AG04450 (cell line): ENCODE results near the gene ACOT7. TPM values are rescaled to one million over a fixed set of nuclear protein-coding genes. Genes with fewer than 3 reads are reported as not detected.

Experiments
- CTCF ChIA-PET: fragments of 300-600, 350-600 bp; formaldehyde crosslinking; extraction: SDS; loops from one replicate; lab custom pipeline; 2022; ENCODE audit warnings: antibody characterized with exemption, inconsistent platforms; lab: Charles Lee
- POLR2A ChIA-PET: fragments of 350-600 bp; formaldehyde crosslinking; extraction: SDS; loops from one replicate; lab custom pipeline; 2021; ENCODE audit warnings: antibody characterized with exemption, inconsistent platforms; lab: Yijun Ruan, JAX
- DNase-seq: peaks from one replicate; pipeline ENCODE4 v3.0.0-alpha.2; 2011; ENCODE audit warnings: low read depth, low spot score
- H3K27ac ChIP-seq: one replicate; pipeline ENCODE4 v1.5.1; 2012; ENCODE audit warnings: low read depth, low read length, control low read depth
- H3K27me3 ChIP-seq: one replicate; pipeline ENCODE4 v1.6.0; 2012; ENCODE audit warnings: low read length; ENCODE audit not compliant: control insufficient read depth, insufficient read depth
- H3K4me3 ChIP-seq: 2 replicates; pipeline ENCODE4 v1.5.1; 2011; ENCODE audit warnings: mild to moderate bottlenecking, low read depth, low read length, control low read depth
- H3K9me3 ChIP-seq: 2 replicates; pipeline ENCODE4 v1.5.1; 2012; ENCODE audit warnings: low read length; ENCODE audit not compliant: control insufficient read depth, insufficient read depth
- CTCF ChIP-seq: IDR thresholded peaks from 2 replicates; pipeline ENCODE4 v1.5.1; 2011; ENCODE audit warnings: low read depth, low read length, control low read depth, inconsistent platforms
- polyA plus RNA-seq: library from polyadenylated mRNA; depleted of rRNA; stranded (reverse); fragments of >200 nt; gene quantifications from 2 replicates; pipeline ENCODE4 v1.2.3, GENCODE V29; 2011

ACOT7 gene
- polyA plus RNA-seq, 1 experiment, result 80.1 TPM

GRCh38 chr1:6267686-6268322 is 125.8 kb downstream of the ACOT7 start:
- no peaks in the 10 kb centered on the region for H3K27me3 ChIP-seq
- TF ChIP-seq CTCF, result no peak
- no peak for DNase-seq
- CTCF ChIA-PET, result interaction anchor here (1.2 to 1.5 kb wide), 2 partner anchors 21 to 23 kb away, joined by 3 to 7 read pairs; no protein-coding TSS in a partner anchor
- no peak overlapping the region for H3K27ac ChIP-seq
- no peaks in the 10 kb centered on the region; the same call in 1 of the 2 replicates for H3K9me3 ChIP-seq
- H3K4me3 ChIP-seq, result no peak overlapping the region
- POLR2A ChIA-PET, result no interaction called here

- H3K4me3 ChIP-seq, result no peak overlapping the region
- no peak overlapping the region for H3K27ac ChIP-seq
- H3K27me3 ChIP-seq, result no peaks in the 10 kb centered on the region
- no peaks in the 10 kb centered on the region; the same call in 1 of the 2 replicates for H3K9me3 ChIP-seq
- no peak for DNase-seq
- ChIA-PET POLR2A (no interaction called here), CTCF (interaction anchor here (0.5 to 1.5 kb wide), 4 partner anchors 20 to 128 kb away, joined by 3 to 4 read pairs (median 3); no protein-coding TSS in a partner anchor)
- no peak for TF ChIP-seq CTCF
Observed at GRCh38 chr1:6266641-6267040, 126.9 kb downstream of the ACOT7 start.

- POLR2A ChIA-PET, result no interaction called here
- CTCF ChIA-PET, result interaction anchor here (0.7 kb wide), 1 partner anchor 20 kb away, joined by 3 read pairs; no protein-coding TSS in a partner anchor
Observed at GRCh38 chr1:6265151-6265550, 128.4 kb downstream of the ACOT7 start.

GRCh38 chr1:6263716-6264115 is 129.9 kb downstream of the ACOT7 start:
- no peak for TF ChIP-seq CTCF
- no peaks in the 10 kb centered on the region for H3K27me3 ChIP-seq
- ChIA-PET CTCF (no interaction called here), POLR2A (no interaction called here)
- no peak for DNase-seq
- H3K27ac ChIP-seq, result no peak overlapping the region
- no peak overlapping the region for H3K4me3 ChIP-seq
- H3K9me3 ChIP-seq, result no peaks in the 10 kb centered on the region

More at GRCh38 chr1:6265151-6265550, 128.4 kb downstream of the ACOT7 start:
- no peak overlapping the region for H3K27ac ChIP-seq
- DNase-seq, result no peak
- H3K4me3 ChIP-seq, result no peak overlapping the region
- no peak for TF ChIP-seq CTCF
- no peaks in the 10 kb centered on the region for H3K9me3 ChIP-seq
- H3K27me3 ChIP-seq, result no peaks in the 10 kb centered on the region

GRCh38 chr1:6262555-6263420 is 130.8 kb downstream of the ACOT7 start:
- Histone ChIP-seq H3K27me3 (no peaks in the 10 kb centered on the region), H3K9me3 (no peaks in the 10 kb centered on the region), H3K4me3 (no peak overlapping the region), H3K27ac (no peak overlapping the region)
- CTCF ChIA-PET, result interaction anchor here (1.6 kb wide), 1 partner anchor 16 kb away, joined by 8 read pairs; no protein-coding TSS in a partner anchor
- no peak for TF ChIP-seq CTCF
- POLR2A ChIA-PET, result interaction anchor here (0.6 kb wide), 2 partner anchors 56 to 170 kb away, joined by 3 to 5 read pairs; no protein-coding TSS in a partner anchor
- no peak for DNase-seq
